Stimulated activated memory B cell treated with anti-CD40 and anti-IgM and Interleukin-4, amounts not matched to agents 10 μg/mL and 1 μg/mL and 100 μg/mL, for 72 hours (primary cell): ENCODE measurements around the gene PIKFYVE.
"Not testable (repeated sequence)": the region's sequence is repeated elsewhere in the genome, so short reads cannot be mapped to it uniquely, and the experiment has no call there.

Experiments used
- ATAC-seq: fragments of 150-1000 bp; cut with Tn5 transposase; 2 replicates; pipeline ENCODE4 v1.10.0; 2021
- H3K27ac Mint-ChIP-seq: one replicate; pipeline ENCODE4 v1.8.0; 2022; ENCODE audit warnings: mild to moderate bottlenecking, mixed read lengths
- H3K27me3 Mint-ChIP-seq: one replicate; pipeline ENCODE4 v1.8.0; 2022; ENCODE audit warnings: mixed read lengths
- H3K36me3 Mint-ChIP-seq: one replicate; pipeline ENCODE4 v1.8.0; 2022; ENCODE audit warnings: mixed read lengths
- H3K4me1 Mint-ChIP-seq: one replicate; pipeline ENCODE4 v1.8.0; 2022; ENCODE audit warnings: mixed read lengths
- H3K4me3 Mint-ChIP-seq: one replicate; pipeline ENCODE4 v1.8.0; 2022; ENCODE audit warnings: mild to moderate bottlenecking, moderate library complexity, mixed read lengths
- H3K9me3 Mint-ChIP-seq: one replicate; pipeline ENCODE4 v1.8.0; 2022; ENCODE audit warnings: mixed read lengths

The PIKFYVE gene

GRCh38 chr2:208377344-208377860, 111.3 kb downstream of the PIKFYVE start:
- not testable (repeated sequence) for H3K9me3 Mint-ChIP-seq, ATAC-seq, H3K4me1 Mint-ChIP-seq, H3K27ac Mint-ChIP-seq, H3K4me3 Mint-ChIP-seq, H3K36me3 Mint-ChIP-seq
- H3K27me3 Mint-ChIP-seq, result peaks cover 11% of the 10 kb centered on the region

- no peaks in the 10 kb centered on the region for H3K4me1 Mint-ChIP-seq
- no peak overlapping the region for H3K27ac Mint-ChIP-seq
- ATAC-seq, result no peak
- H3K4me3 Mint-ChIP-seq, result no peak overlapping the region
- peaks cover 22% of the 10 kb centered on the region for H3K27me3 Mint-ChIP-seq
- H3K9me3 Mint-ChIP-seq, result no peaks in the 10 kb centered on the region
- H3K36me3 Mint-ChIP-seq, result no peaks in the 10 kb centered on the region
These were observed 113.1 kb downstream of the PIKFYVE start for GRCh38 chr2:208379192-208379591.

DNA sequence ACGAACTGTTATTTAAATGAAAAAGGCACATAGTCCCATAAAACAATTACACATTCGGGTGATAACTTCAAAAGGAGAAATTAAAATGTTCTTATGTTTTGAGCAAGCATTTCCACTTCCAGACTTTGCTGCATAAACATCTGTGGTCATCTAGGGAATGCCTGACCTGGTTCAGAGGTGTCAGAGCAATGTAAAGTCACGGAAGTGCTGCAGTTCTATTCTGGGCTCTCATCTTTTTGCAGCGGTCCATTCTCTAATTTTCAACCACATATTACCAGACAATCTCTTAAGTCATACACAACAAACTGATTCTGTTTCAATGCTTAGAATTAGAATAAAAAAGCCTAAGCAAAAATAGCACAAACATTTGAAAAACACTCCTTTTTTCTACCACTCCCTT, 118.6 kb downstream of the PIKFYVE start:
- Mint-ChIP-seq H3K36me3 (no peaks in the 10 kb centered on the region), H3K27ac (no peak overlapping the region), H3K27me3 (peaks cover 41% of the 10 kb centered on the region), H3K4me3 (no peak overlapping the region), H3K4me1 (no peaks in the 10 kb centered on the region), H3K9me3 (no peaks in the 10 kb centered on the region)
- ATAC-seq, result no peak

DNA sequence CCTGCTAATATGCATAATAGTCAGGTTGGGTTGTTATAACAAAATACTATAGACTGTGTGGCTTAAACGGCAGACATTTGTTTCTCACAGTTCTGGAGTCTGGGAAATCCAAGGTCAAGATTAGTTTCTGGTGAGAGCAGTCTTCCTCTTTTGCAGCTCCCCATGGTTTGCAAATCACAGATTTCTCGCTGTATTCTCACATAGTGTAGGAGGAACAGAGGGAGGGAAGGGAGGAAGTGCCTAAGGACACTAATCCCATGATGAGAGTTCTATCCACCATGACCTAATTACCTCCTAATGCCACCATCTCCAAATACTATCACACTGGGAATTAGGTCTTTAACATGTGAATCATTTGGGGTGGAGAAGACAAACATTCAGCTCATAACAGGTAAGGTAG, 120.5 kb downstream of the PIKFYVE start:
- no peaks in the 10 kb centered on the region for H3K36me3 Mint-ChIP-seq
- H3K4me3 Mint-ChIP-seq, result no peak overlapping the region
- ATAC-seq, result no peak
- H3K27me3 Mint-ChIP-seq, result peaks cover 39% of the 10 kb centered on the region
- no peaks in the 10 kb centered on the region for H3K9me3 Mint-ChIP-seq
- H3K4me1 Mint-ChIP-seq, result no peaks in the 10 kb centered on the region
- H3K27ac Mint-ChIP-seq, result no peak overlapping the region

- Mint-ChIP-seq H3K36me3 (no peaks in the 10 kb centered on the region), H3K27me3 (peaks cover 16% of the 10 kb centered on the region), H3K27ac (no peak overlapping the region), H3K4me1 (no peaks in the 10 kb centered on the region), H3K4me3 (no peak overlapping the region), H3K9me3 (peaks cover 11% of the 10 kb centered on the region)
- ATAC-seq, result no peak
These were observed 123.9 kb downstream of the PIKFYVE start for GRCh38 chr2:208389940-208390339.

- Mint-ChIP-seq H3K4me3 (no peak overlapping the region), H3K27me3 (peaks cover 14% of the 10 kb centered on the region), H3K4me1 (no peaks in the 10 kb centered on the region), H3K36me3 (no peaks in the 10 kb centered on the region), H3K9me3 (peaks cover 11% of the 10 kb centered on the region), H3K27ac (no peak overlapping the region)
- no peak for ATAC-seq
These were observed 126.2 kb downstream of the PIKFYVE start for GRCh38 chr2:208392300-208392699.

- peaks cover 11% of the 10 kb centered on the region for H3K9me3 Mint-ChIP-seq
- H3K27ac Mint-ChIP-seq, result not testable (repeated sequence)
These were observed 130.7 kb downstream of the PIKFYVE start for GRCh38 chr2:208396796-208397195.

DNA sequence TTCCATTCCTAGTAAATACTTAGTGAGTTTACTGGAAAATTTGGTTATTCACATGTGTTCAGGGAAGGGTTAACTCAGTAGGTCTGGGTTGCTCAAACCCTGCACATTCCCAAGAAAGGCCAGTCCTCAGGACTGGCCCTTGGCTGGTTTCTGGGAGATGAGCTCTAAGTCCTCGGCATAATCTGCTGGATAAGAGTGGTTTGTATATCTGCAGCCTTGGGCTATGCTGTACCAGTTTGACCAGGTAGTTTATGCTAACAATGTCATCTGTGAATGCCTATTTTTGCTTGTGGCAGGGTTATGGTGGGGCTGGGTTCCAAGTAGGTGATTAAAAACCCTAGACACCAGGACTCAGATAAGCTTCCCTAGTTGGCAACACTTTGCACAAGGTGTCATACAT, 133.1 kb downstream of the PIKFYVE start:
- H3K27me3 Mint-ChIP-seq, result peaks cover 40% of the 10 kb centered on the region
- H3K36me3 Mint-ChIP-seq, result no peaks in the 10 kb centered on the region
- no peak for ATAC-seq

More at GRCh38 chr2:208396796-208397195, 130.7 kb downstream of the PIKFYVE start:
- not testable (repeated sequence) for ATAC-seq, H3K4me3 Mint-ChIP-seq, H3K36me3 Mint-ChIP-seq, H3K4me1 Mint-ChIP-seq
- peaks cover 16% of the 10 kb centered on the region for H3K27me3 Mint-ChIP-seq

GRCh38 chr2:208406474-208407451, 140.7 kb downstream of the PIKFYVE start, which contains the start of gene PTH2R:
Gene PTH2R, plus strand, starts transcription at chr2:208406792. Its CDS starts 252 bp downstream, at chr2:208407044.
- H3K4me3 Mint-ChIP-seq, result peak within 1 kb of the TSS; percentile 54
- no peaks in the 10 kb centered on the region for H3K36me3 Mint-ChIP-seq
- no peak within 1 kb of the TSS for H3K27ac Mint-ChIP-seq
- no peaks in the 10 kb centered on the region for H3K9me3 Mint-ChIP-seq
- peaks cover 93% of the 10 kb centered on the region for H3K27me3 Mint-ChIP-seq
- peaks cover 16% of the 10 kb centered on the region for H3K4me1 Mint-ChIP-seq
- ATAC-seq, result no peak

More for the DNA sequence above, 133.1 kb downstream of the PIKFYVE start:
- H3K4me1 Mint-ChIP-seq, result no peaks in the 10 kb centered on the region
- no peak overlapping the region for H3K27ac Mint-ChIP-seq
- H3K4me3 Mint-ChIP-seq, result no peak overlapping the region
- H3K9me3 Mint-ChIP-seq, result peaks cover 3% of the 10 kb centered on the region

DNA sequence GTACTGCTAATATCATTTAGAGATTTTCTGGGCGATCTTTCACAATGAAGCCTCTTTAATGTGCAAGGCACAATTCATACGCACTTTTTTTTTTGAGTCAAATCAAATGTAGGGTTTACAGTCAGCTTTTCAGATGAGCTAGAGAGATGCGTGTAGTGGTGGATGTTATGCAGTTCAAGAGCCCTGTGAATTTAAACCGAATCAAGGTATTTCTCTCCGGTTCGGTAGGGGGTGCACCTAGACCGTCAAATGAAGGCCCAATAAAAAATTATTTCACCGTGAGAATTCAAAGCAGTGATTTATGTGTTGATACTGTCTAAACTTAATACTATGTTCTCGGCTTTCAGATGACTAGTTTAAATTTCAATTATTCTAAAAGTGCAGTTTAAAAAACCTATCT, 141.6 kb downstream of the PIKFYVE start:
- peaks cover 16% of the 10 kb centered on the region for H3K4me1 Mint-ChIP-seq
- ATAC-seq, result no peak
- H3K27ac Mint-ChIP-seq, result no peak overlapping the region
- no peak overlapping the region for H3K4me3 Mint-ChIP-seq
- peaks cover 86% of the 10 kb centered on the region for H3K27me3 Mint-ChIP-seq
- H3K36me3 Mint-ChIP-seq, result no peaks in the 10 kb centered on the region
- no peaks in the 10 kb centered on the region for H3K9me3 Mint-ChIP-seq
